ENCODE results near the gene SNTA1. TPM values are rescaled to one million over a fixed set of nuclear protein-coding genes. Genes with fewer than 3 reads are reported as not detected.

Gene SNTA1
- total and polyA plus RNA-seq, 2 of the 13 experiments (the other 11 are each of a cell fraction or from before 2014, with no cell fraction given) = 16.4 to 18.3 TPM

GRCh38 chr20:33373735-33374605, 69.6 kb downstream of the SNTA1 start:
- H2AFZ ChIP-seq (ENCODE audit: low read length) = no peak overlapping the region
- in situ Hi-C loops (cut with HindIII; ENCODE audit: extremely low pct_ligation_motif_present, low pct_unique_long_range_greater_than_20kb) (no loop called here), intact Hi-C loops (cut with micrococcal nuclease; ENCODE audit: unreplicated experiment) (loop anchor here (1.0 kb wide), 1 partner anchor 69 kb away; the partner anchor contains the start of gene SNTA1)
- H3K79me2 ChIP-seq (ENCODE audit: insufficient read depth, low read length) = no peaks in the 10 kb centered on the region
- H3K4me1 ChIP-seq (ENCODE audit: insufficient read depth, low read length) = peaks cover 38% of the 10 kb centered on the region
- H3K9me3 ChIP-seq (ENCODE audit: low read length) = no peaks in the 10 kb centered on the region
- WGBS (ENCODE audit: low lambda C conversion rate) = 16% methylated on average over 4 of the region's 4 CpGs
- H3K4me2 ChIP-seq (ENCODE audit: low read depth, low read length) = peak overlapping the region; percentile 36
- no TSS peak for BruUV-seq (replicated peaks)
- ATAC-seq (peak; percentile 96), DNase-seq (ENCODE audit: low spot score) (peak; percentile 99), FAIRE-seq (peak; percentile 86)
- H3K27me3 ChIP-seq (ENCODE audit: control insufficient read depth in 1 of 2, insufficient read depth in 2 of 2, low read length in 2 of 2) = no peaks in the 10 kb centered on the region
- CTCF ChIA-PET (ENCODE audit: low intra/inter-chr PET ratio, low total read pairs) = no interaction called here
- H3K36me3 ChIP-seq (replicated peaks in 1 of 2; ENCODE audit: control insufficient read depth in 1 of 2, insufficient read depth in 2 of 2, low read length in 2 of 2) = peaks cover 17 to 48% of the 10 kb centered on the region in 2 experiments
- POLR2A ChIA-PET = interaction anchor here (0.5 to 2.5 kb wide), 21 partner anchors 9 to 620 kb away, joined by 3 to 56 read pairs (median 4); partner anchors contain the start of genes CBFA2T2, CDK5RAP1, MAPRE1 and RALY
- H3K4me3 ChIP-seq (replicated peaks in 1 of 3; ENCODE audit: insufficient read depth in 1 of 3, low read depth in 2 of 3, low read length in 3 of 3) = no peak overlapping the region; a peak in 1 of 6 replicates
- peak overlapping the region; percentile 70 for H3K27ac ChIP-seq (ENCODE audit: extremely low read length, insufficient read depth, low read length)
- H4K20me1 ChIP-seq (ENCODE audit: insufficient read depth, low read length) = no peaks in the 10 kb centered on the region
- H3K9ac ChIP-seq (ENCODE audit: insufficient read depth, low read depth, low read length) = peak overlapping the region; percentile 55
- peak; percentile 83; the same call in 1 of the 2 replicates for TF ChIP-seq MEIS2 (CRISPR knock-in tag; IDR thresholded peaks at IDR 0.05)
- TF ChIP-seq ZEB1 (IDR thresholded peaks at IDR 0.05; ENCODE audit: insufficient replicate concordance, low read depth) = peak; percentile 82
- peak; percentile 47; the same call in 1 of the 2 replicates for TF ChIP-seq ESRRA (CRISPR knock-in tag; IDR thresholded peaks at IDR 0.05; ENCODE audit: low read depth)
- 0 out of 2 replicates have a peak, but pooled peaks have one; percentile 82 for TF ChIP-seq MYNN (CRISPR knock-in tag; IDR thresholded peaks at IDR 0.05; ENCODE audit: low read depth)
- TF ChIP-seq SOX6 (IDR thresholded peaks at IDR 0.05) = no peak
- TF ChIP-seq SOX6 (CRISPR knock-in tag; IDR thresholded peaks at IDR 0.05) = peak; percentile 97
- peak; percentile 55; the same call in 1 of the 2 replicates for TF ChIP-seq ZNF772 (CRISPR knock-in tag; IDR thresholded peaks at IDR 0.05)
- no peak for TF ChIP-seq ZNF709 (CRISPR knock-in tag; IDR thresholded peaks at IDR 0.05)
- no peak for TF ChIP-seq EHMT2 (IDR thresholded peaks at IDR 0.05; ENCODE audit: borderline replicate concordance, low read depth, low read length)
- TF ChIP-seq PRDM15 (CRISPR knock-in tag; IDR thresholded peaks at IDR 0.05) = peak; percentile 87
- TF ChIP-seq TBX3 (IDR thresholded peaks at IDR 0.05; ENCODE audit: borderline replicate concordance) = peak; percentile 97
- no peak for TF ChIP-seq TCF7L2 (IDR thresholded peaks at IDR 0.05; ENCODE audit: low read depth, low read length)
- no peak for TF ChIP-seq USF2 (IDR thresholded peaks at IDR 0.05; ENCODE audit: low read depth, low read length)
- no peak for TF ChIP-seq USF2 (CRISPR knock-in tag; IDR thresholded peaks at IDR 0.05; ENCODE audit: borderline replicate concordance)
- no peak for TF ChIP-seq REL (CRISPR knock-in tag; conservative IDR thresholded peaks at IDR 0.05)
- TF ChIP-seq SALL2 (CRISPR knock-in tag; IDR thresholded peaks at IDR 0.05) = peak; percentile 71
- TF ChIP-seq SRY (CRISPR knock-in tag; IDR thresholded peaks at IDR 0.05) = no peak
